Activated CD8-positive, alpha-beta memory T cell treated with anti-CD3 and anti-CD28 coated beads, Interleukin-2, amount 10 ng/mL, durations not matched to agents 7 days and 5 days (primary cell): ENCODE results near the gene CNTNAP2. TPM values are rescaled to one million over a fixed set of nuclear protein-coding genes. Genes with fewer than 3 reads are reported as not detected.

Experiments
- ATAC-seq: fragments of 150-1000 bp; cut with Tn5 transposase; one replicate; pipeline ENCODE4 v1.10.0; 2021; ENCODE audit warnings: moderate library complexity
- CTCF ChIA-PET: fragments of 350-600 bp; sonication (Branson Sonifier 250); formaldehyde crosslinking; loops from one replicate; lab custom pipeline; 2021; ENCODE audit warnings: antibody characterized with exemption; lab: Charles Lee
- DNase-seq: peaks from one replicate; pipeline ENCODE4 v3.0.0-alpha.2; 2020
- H3K27ac Mint-ChIP-seq: one replicate; pipeline ENCODE4 v1.8.0; 2021; ENCODE audit warnings: mild to moderate bottlenecking, mixed read lengths
- H3K27me3 Mint-ChIP-seq: one replicate; pipeline ENCODE4 v1.8.0; 2021; ENCODE audit warnings: mixed read lengths
- H3K36me3 Mint-ChIP-seq: one replicate; pipeline ENCODE4 v1.8.0; 2021; ENCODE audit warnings: mild to moderate bottlenecking, mixed read lengths
- H3K4me1 Mint-ChIP-seq: one replicate; pipeline ENCODE4 v1.8.0; 2021; ENCODE audit warnings: mixed read lengths
- H3K4me3 Mint-ChIP-seq: one replicate; pipeline ENCODE4 v1.8.0; 2021; ENCODE audit warnings: mild to moderate bottlenecking, moderate library complexity, mixed read lengths
- H3K9me3 Mint-ChIP-seq: one replicate; pipeline ENCODE4 v1.8.0; 2022; ENCODE audit warnings: low read depth, mixed read lengths
- total RNA-seq, 2 experiments: library from RNA; stranded (reverse); gene quantifications; one replicate each; pipeline ENCODE4 v1.2.3, GENCODE V29; 2021

CNTNAP2 gene
- total RNA-seq, 2 experiments from 2014 or later, result not detected

DNA sequence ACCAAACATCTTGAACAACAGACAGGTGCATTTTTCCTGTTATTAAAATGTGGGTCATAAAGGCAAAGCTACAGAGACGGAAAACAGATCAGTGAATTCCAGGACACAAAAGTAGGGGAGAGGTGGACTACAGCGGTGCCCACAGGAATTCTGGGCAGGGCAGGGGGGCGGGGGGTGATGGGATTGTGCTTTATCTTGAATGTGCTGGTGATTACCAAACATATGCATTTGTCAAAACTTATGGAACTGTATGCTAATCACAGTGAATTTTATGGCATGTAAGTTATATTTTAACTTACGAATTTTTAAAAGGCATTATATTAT, 519.4 kb downstream of the CNTNAP2 start:
- Mint-ChIP-seq H3K9me3 (peaks cover 5% of the 10 kb centered on the region), H3K36me3 (no peaks in the 10 kb centered on the region)
- CTCF ChIA-PET, result no interaction called here

GRCh38 chr7:146636581-146636980, 520.0 kb downstream of the CNTNAP2 start:
- DNase-seq (no peak), ATAC-seq (no peak)
- peaks cover 5% of the 10 kb centered on the region for H3K9me3 Mint-ChIP-seq
- no peaks in the 10 kb centered on the region for H3K27me3 Mint-ChIP-seq
- no peaks in the 10 kb centered on the region for H3K36me3 Mint-ChIP-seq
- no peak overlapping the region for H3K27ac Mint-ChIP-seq
- no peaks in the 10 kb centered on the region for H3K4me1 Mint-ChIP-seq
- H3K4me3 Mint-ChIP-seq, result no peak overlapping the region
- CTCF ChIA-PET, result no interaction called here

More for the DNA sequence above, 519.4 kb downstream of the CNTNAP2 start:
- Mint-ChIP-seq H3K27me3 (no peaks in the 10 kb centered on the region), H3K4me1 (no peaks in the 10 kb centered on the region), H3K4me3 (no peak overlapping the region), H3K27ac (no peak overlapping the region)
- DNase-seq, result no peak
- ATAC-seq, result no peak

DNA sequence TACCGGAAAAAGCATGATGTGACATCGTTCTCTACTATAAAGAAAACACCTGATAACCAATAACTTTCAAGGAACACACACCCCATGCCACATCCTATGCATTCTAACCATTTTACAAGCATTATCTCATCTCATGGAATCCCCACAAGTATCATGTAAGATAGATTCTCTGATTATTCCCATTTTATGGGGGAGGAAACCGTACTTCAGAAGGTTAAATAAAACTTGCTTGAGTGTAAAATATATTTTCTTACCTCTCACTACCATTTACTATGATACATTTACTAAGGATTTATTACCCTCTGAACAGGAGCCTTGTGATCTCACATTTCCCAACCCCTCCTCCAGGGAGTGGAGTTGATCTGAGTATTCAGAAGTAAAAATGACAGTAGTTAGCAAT, 522.7 kb downstream of the CNTNAP2 start:
- DNase-seq, result no peak
- H3K4me1 Mint-ChIP-seq, result no peaks in the 10 kb centered on the region
- no peaks in the 10 kb centered on the region for H3K27me3 Mint-ChIP-seq
- no peak overlapping the region for H3K4me3 Mint-ChIP-seq
- H3K36me3 Mint-ChIP-seq, result no peaks in the 10 kb centered on the region
- H3K27ac Mint-ChIP-seq, result no peak overlapping the region
- H3K9me3 Mint-ChIP-seq, result peaks cover 5% of the 10 kb centered on the region
- ATAC-seq, result no peak
- CTCF ChIA-PET, result no interaction called here

GRCh38 chr7:146641491-146641890, 524.9 kb downstream of the CNTNAP2 start:
- Mint-ChIP-seq H3K27ac (no peak overlapping the region), H3K4me1 (no peaks in the 10 kb centered on the region), H3K9me3 (peaks cover 7% of the 10 kb centered on the region), H3K36me3 (no peaks in the 10 kb centered on the region), H3K27me3 (no peaks in the 10 kb centered on the region), H3K4me3 (no peak overlapping the region)
- DNase-seq (no peak), ATAC-seq (no peak)
- CTCF ChIA-PET, result no interaction called here

DNA sequence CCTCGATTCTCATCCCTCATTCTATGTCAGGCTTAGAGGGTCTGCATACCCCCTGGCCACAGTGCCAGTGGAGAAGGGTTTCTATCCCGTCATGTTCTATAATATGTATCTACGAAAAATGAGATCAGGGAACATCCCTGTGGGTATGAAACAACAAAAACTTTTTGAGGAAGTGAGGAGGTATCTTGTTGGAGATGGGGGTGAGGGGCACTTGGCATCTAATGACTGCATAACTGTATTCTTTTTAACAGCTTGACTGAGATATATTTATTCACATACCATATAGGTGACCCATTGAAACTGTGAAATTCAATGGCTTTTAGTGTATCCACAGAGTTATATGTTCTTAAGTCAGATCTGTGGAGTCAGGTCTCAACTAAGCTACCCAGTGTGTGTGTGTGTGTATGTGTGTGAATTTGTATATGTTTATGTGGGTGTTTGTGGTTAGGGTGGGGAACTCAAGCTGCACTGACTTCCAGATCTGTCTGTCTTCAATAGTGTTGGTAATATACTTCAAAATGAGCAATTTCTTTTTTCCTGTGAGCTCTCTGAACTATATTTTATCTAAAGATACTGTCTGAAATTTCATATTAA, 528.9 kb downstream of the CNTNAP2 start:
- Mint-ChIP-seq H3K36me3 (no peaks in the 10 kb centered on the region), H3K27ac (no peak overlapping the region), H3K27me3 (no peaks in the 10 kb centered on the region), H3K4me1 (no peaks in the 10 kb centered on the region), H3K9me3 (peaks cover 4% of the 10 kb centered on the region), H3K4me3 (no peak overlapping the region)
- no peak for ATAC-seq
- CTCF ChIA-PET, result no interaction called here
- DNase-seq, result no peak

DNA sequence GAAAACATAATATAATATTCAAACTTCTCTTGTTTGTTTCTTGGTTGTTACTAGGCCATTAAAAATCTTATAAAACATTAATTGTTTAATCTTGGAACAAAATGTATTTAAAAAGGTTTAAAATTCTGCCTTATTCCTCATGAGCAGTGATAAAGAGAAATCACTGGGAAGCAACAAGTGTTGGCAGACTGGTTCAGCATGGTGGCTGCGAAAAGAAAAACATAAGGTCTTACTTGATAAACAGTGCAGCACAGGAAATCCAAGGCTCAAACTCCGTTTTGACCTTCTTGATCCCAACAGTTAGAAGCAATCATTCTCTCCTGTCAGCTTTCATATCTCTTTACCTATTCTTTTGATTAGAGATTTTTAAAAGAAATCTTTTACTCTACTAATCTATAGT, 530.8 kb downstream of the CNTNAP2 start:
- H3K36me3 Mint-ChIP-seq, result no peaks in the 10 kb centered on the region
- ATAC-seq, result no peak
- DNase-seq, result no peak
- H3K4me1 Mint-ChIP-seq, result no peaks in the 10 kb centered on the region
- H3K27me3 Mint-ChIP-seq, result no peaks in the 10 kb centered on the region
- H3K27ac Mint-ChIP-seq, result no peak overlapping the region
- CTCF ChIA-PET, result no interaction called here
- H3K4me3 Mint-ChIP-seq, result no peak overlapping the region
- peaks cover 2% of the 10 kb centered on the region for H3K9me3 Mint-ChIP-seq

DNA sequence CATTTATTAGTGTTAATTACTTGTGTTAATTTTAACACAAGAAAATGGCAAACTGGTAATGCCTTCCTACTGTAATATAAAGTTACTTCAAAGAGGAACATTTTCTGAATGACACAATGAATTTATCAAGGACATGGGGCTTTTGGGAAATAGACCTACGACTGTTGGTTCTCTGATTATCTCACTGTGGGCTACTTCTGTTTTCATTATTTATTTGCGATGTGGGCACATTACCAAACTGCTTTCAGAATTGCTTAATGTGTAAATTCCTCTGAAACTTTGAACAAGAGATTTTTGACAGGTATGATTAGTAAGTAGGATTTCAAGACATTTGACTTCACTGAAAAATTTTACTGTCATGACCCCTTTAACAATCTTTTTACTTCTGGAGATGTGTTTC, 535.6 kb downstream of the CNTNAP2 start:
- Mint-ChIP-seq H3K9me3 (peaks cover 4% of the 10 kb centered on the region), H3K27me3 (no peaks in the 10 kb centered on the region), H3K4me3 (no peak overlapping the region), H3K4me1 (no peaks in the 10 kb centered on the region), H3K36me3 (no peaks in the 10 kb centered on the region), H3K27ac (no peak overlapping the region)
- CTCF ChIA-PET, result no interaction called here
- DNase-seq (no peak), ATAC-seq (no peak)

DNA sequence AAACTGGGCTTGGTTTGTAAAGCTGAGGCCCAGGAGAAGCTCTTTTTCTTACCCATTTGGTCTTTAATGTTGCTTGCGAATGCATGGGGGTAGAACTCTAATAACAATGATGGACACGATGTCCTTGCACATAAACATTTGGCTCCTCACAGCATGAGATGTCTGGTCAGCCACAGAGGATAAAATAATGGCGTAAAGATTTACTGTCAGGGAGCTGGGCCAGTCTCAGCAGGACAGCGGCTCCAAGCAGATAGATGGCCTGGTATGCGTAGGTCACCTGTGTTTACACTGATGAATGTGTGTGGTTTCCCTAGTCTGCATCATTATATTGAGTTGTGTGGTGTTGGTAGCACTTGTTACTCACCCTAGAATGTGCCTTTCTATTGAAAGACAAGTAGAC, 537.4 kb downstream of the CNTNAP2 start:
- H3K27me3 Mint-ChIP-seq, result no peaks in the 10 kb centered on the region

GRCh38 chr7:146655928-146656797, 539.6 kb downstream of the CNTNAP2 start:
- H3K4me1 Mint-ChIP-seq, result no peaks in the 10 kb centered on the region
- no peaks in the 10 kb centered on the region for H3K36me3 Mint-ChIP-seq
- CTCF ChIA-PET, result no interaction called here
- H3K4me3 Mint-ChIP-seq, result no peak overlapping the region
- H3K27ac Mint-ChIP-seq, result no peak overlapping the region
- peaks cover 11% of the 10 kb centered on the region for H3K9me3 Mint-ChIP-seq
- no peak for ATAC-seq
- no peak for DNase-seq
- no peaks in the 10 kb centered on the region for H3K27me3 Mint-ChIP-seq

More for the DNA sequence above, 537.4 kb downstream of the CNTNAP2 start:
- Mint-ChIP-seq H3K9me3 (peaks cover 11% of the 10 kb centered on the region), H3K4me1 (no peaks in the 10 kb centered on the region), H3K4me3 (no peak overlapping the region), H3K36me3 (no peaks in the 10 kb centered on the region), H3K27ac (no peak overlapping the region)
- CTCF ChIA-PET, result no interaction called here
- DNase-seq, result no peak
- no peak for ATAC-seq

- Mint-ChIP-seq H3K9me3 (peaks cover 13% of the 10 kb centered on the region), H3K27ac (no peak overlapping the region), H3K36me3 (no peaks in the 10 kb centered on the region), H3K4me3 (no peak overlapping the region), H3K4me1 (no peaks in the 10 kb centered on the region), H3K27me3 (no peaks in the 10 kb centered on the region)
- DNase-seq (no peak), ATAC-seq (no peak)
- CTCF ChIA-PET, result no interaction called here
These were observed 540.4 kb downstream of the CNTNAP2 start for GRCh38 chr7:146656988-146657387.

- no peaks in the 10 kb centered on the region for H3K36me3 Mint-ChIP-seq
- CTCF ChIA-PET, result no interaction called here
- DNase-seq (no peak), ATAC-seq (no peak)
- H3K9me3 Mint-ChIP-seq, result peaks cover 14% of the 10 kb centered on the region
- no peaks in the 10 kb centered on the region for H3K27me3 Mint-ChIP-seq
- H3K4me1 Mint-ChIP-seq, result no peaks in the 10 kb centered on the region
- H3K4me3 Mint-ChIP-seq, result no peak overlapping the region
- H3K27ac Mint-ChIP-seq, result no peak overlapping the region
These were observed 542.0 kb downstream of the CNTNAP2 start for GRCh38 chr7:146658604-146659003.

GRCh38 chr7:146659732-146660131, 543.1 kb downstream of the CNTNAP2 start:
- H3K27ac Mint-ChIP-seq, result no peak overlapping the region
- H3K4me3 Mint-ChIP-seq, result no peak overlapping the region
- ATAC-seq (no peak), DNase-seq (no peak)
- H3K36me3 Mint-ChIP-seq, result no peaks in the 10 kb centered on the region
- no peaks in the 10 kb centered on the region for H3K4me1 Mint-ChIP-seq
- H3K9me3 Mint-ChIP-seq, result peaks cover 14% of the 10 kb centered on the region
- CTCF ChIA-PET, result no interaction called here
- no peaks in the 10 kb centered on the region for H3K27me3 Mint-ChIP-seq

DNA sequence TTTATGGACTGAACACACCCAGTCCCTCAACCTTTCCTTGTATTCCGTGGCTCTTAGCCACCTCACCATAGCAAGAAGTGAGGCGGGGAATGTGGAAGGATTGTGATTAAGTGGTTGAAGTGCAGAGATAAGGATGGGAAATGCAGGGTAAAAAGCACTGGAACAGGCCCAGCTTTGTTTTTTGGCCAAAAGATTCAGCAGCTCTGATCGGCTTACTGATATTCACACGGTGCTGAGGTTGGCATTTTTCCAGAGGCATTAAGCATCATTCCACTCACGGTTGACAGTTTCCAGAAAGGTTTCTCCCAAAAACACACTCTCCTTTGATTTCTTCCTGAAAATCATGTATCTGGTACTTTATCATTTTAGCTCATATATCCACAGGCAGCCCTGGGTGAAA, 544.2 kb downstream of the CNTNAP2 start:
- ATAC-seq (no peak), DNase-seq (no peak)
- Mint-ChIP-seq H3K36me3 (no peaks in the 10 kb centered on the region), H3K27ac (no peak overlapping the region), H3K27me3 (no peaks in the 10 kb centered on the region), H3K4me3 (no peak overlapping the region), H3K4me1 (no peaks in the 10 kb centered on the region), H3K9me3 (peaks cover 12% of the 10 kb centered on the region)
- CTCF ChIA-PET, result no interaction called here

DNA sequence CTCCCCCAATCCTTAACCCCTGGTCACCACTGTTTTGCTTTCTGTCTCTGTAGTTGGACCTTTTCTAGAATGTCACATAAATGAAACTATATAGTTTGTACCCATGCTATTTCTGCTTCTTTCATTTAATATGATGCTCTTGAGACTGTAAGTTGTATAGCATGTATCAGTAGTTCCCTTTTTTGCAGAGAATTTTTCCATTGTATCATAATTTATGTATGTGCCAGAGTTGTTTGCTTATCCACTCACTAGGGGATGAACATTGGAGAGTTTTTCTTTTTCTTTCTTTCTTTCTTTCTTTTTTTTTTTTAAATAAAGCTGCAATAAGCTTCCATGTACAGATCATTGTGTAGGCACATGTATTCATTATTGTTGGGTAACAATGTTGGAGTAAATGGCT, 544.8 kb downstream of the CNTNAP2 start:
- ATAC-seq, result no peak
- H3K36me3 Mint-ChIP-seq, result no peaks in the 10 kb centered on the region
- peaks cover 14% of the 10 kb centered on the region for H3K9me3 Mint-ChIP-seq
- CTCF ChIA-PET, result no interaction called here
- H3K27me3 Mint-ChIP-seq, result no peaks in the 10 kb centered on the region
- H3K4me3 Mint-ChIP-seq, result no peak overlapping the region
- DNase-seq, result no peak
- no peak overlapping the region for H3K27ac Mint-ChIP-seq
- no peaks in the 10 kb centered on the region for H3K4me1 Mint-ChIP-seq
